HCT116 (cell line): ENCODE data around the gene TMEM125. TPM values are rescaled to one million over a fixed set of nuclear protein-coding genes. Genes with fewer than 3 reads are reported as not detected.

Experiments used
- ATAC-seq: fragments of 200-7000 bp; cut with Tn5 transposase; 2 replicates; pipeline ENCODE4 v1.9.1; 2020; ENCODE audit warnings: mild to moderate bottlenecking, moderate library complexity
- BruUV-seq: library from RNA; stranded (reverse); fragments of 400-500 nt; replicated peaks from 2 replicates; lab custom pipeline; 2021; lab: Mats Ljungman, UMichigan
- CTCF ChIA-PET: fragments of 300-600 bp; sonication (Branson Sonifier 250); formaldehyde crosslinking; loops from one replicate; lab custom pipeline; 2021; ENCODE audit warnings: antibody characterized with exemption; lab: Charles Lee
- POLR2A ChIA-PET: fragments of 300-600, 350-600 bp; sonication (Branson Sonifier 250); formaldehyde crosslinking; loops from one replicate; lab custom pipeline; 2021; ENCODE audit warnings: antibody characterized with exemption; lab: Charles Lee
- RAD21 ChIA-PET, 2 experiments: fragments of 300-600 bp; sonication (Branson Sonifier 250); formaldehyde crosslinking; loops; one replicate each; lab custom pipeline; 2023; ENCODE audit warnings: low total read pairs in 2 of 2; ENCODE audit not compliant: uncharacterized antibody in 2 of 2, unreplicated experiment in 2 of 2, low non-redundant PET in 1 of 2; lab: Charles Lee
- DNase-seq: peaks from one replicate; pipeline ENCODE4 v3.0.0-alpha.2; 2010; ENCODE audit warnings: low read depth, low spot score
- H2AFZ ChIP-seq: fragments of 200-600 bp; shearing (Covaris generic), sonication (generic); 2 replicates; pipeline ENCODE4 v1.6.1; 2017; ENCODE audit warnings: low read depth, mixed run types, mixed read lengths, antibody characterized with exemption, low read length; ENCODE audit not compliant: poor library complexity, severe bottlenecking
- H3K27ac ChIP-seq: 2 replicates; pipeline ENCODE4 v1.5.1; 2012; ENCODE audit warnings: low read depth, low read length
- H3K27me3 ChIP-seq: fragments of 200-600 bp; sonication (generic); 2 replicates; pipeline ENCODE4 v1.6.1; 2016; ENCODE audit warnings: mixed run types, low read length, mixed read lengths; ENCODE audit not compliant: insufficient read depth
- H3K36me3 ChIP-seq, 2 experiments: fragments of 200-500 bp in 1 of 2; fragments of 200-600 bp in 1 of 2; sonication (Bioruptor generic) in 1 of 2; sonication (generic) in 1 of 2; 2 replicates each; pipeline versions ENCODE4 v1.5.1 to v1.6.1; 2014 to 2016; ENCODE audit warnings: low read length in 2 of 2, inconsistent platforms in 1 of 2, mixed read lengths in 1 of 2, mixed run types in 1 of 2; ENCODE audit not compliant: insufficient read depth in 2 of 2, control insufficient read depth in 1 of 2
- H3K4me1 ChIP-seq, 2 experiments: fragments of 200-600 bp in 1 of 2; sonication (generic) in 1 of 2; 2 replicates each; pipeline versions ENCODE4 v1.5.1 to v1.6.1; 2012 to 2017; ENCODE audit warnings: low read length in 2 of 2, inconsistent platforms in 1 of 2, mild to moderate bottlenecking in 1 of 2, mixed read lengths in 1 of 2, mixed run types in 1 of 2, moderate library complexity in 1 of 2; ENCODE audit not compliant: insufficient read depth in 2 of 2, control insufficient read depth in 1 of 2
- H3K4me2 ChIP-seq: fragments of 200-600 bp; sonication (generic); 2 replicates; pipeline ENCODE4 v1.6.1; 2017; ENCODE audit warnings: mixed run types, low read length, mixed read lengths
- H3K4me3 ChIP-seq, 2 experiments: fragments of 200-600 bp in 1 of 2; sonication (generic) in 1 of 2; replicated peaks in 1 of 2; 2 replicates each; pipeline ENCODE4 v1.5.1; 2011 to 2016; ENCODE audit warnings: low read length in 2 of 2, control low read depth in 1 of 2, low read depth in 1 of 2, mild to moderate bottlenecking in 1 of 2, mixed read lengths in 1 of 2, mixed run types in 1 of 2
- H3K79me2 ChIP-seq: fragments of 200-600 bp; sonication (generic); 2 replicates; pipeline ENCODE4 v1.6.1; 2017; ENCODE audit warnings: mild to moderate bottlenecking, mixed run types, low read length, moderate library complexity, mixed read lengths; ENCODE audit not compliant: insufficient read depth
- H3K9ac ChIP-seq: fragments of 200-600 bp; sonication (generic); 2 replicates; pipeline ENCODE4 v1.6.1; 2016; ENCODE audit warnings: low read length, mixed read lengths
- H3K9me2 ChIP-seq: fragments of 200-600 bp; sonication (generic), shearing (Covaris generic); 2 replicates; pipeline ENCODE4 v1.6.1; 2017; ENCODE audit warnings: mixed run types, mild to moderate bottlenecking, moderate library complexity; ENCODE audit not compliant: insufficient read depth
- H3K9me3 ChIP-seq, 2 experiments: fragments of 200-500 bp in 1 of 2; fragments of 200-600 bp in 1 of 2; sonication (Bioruptor generic) in 1 of 2; sonication (generic) in 1 of 2; 2 replicates each; pipeline ENCODE4 v1.6.1; 2014 to 2017; ENCODE audit warnings: low read length in 2 of 2, mixed read lengths in 2 of 2, inconsistent platforms in 1 of 2, low read depth in 1 of 2, mild to moderate bottlenecking in 1 of 2, mixed run types in 1 of 2, moderate library complexity in 1 of 2; ENCODE audit not compliant: control insufficient read depth in 1 of 2, insufficient read depth in 1 of 2
- H4K20me1 ChIP-seq: fragments of 200-600 bp; sonication (generic), shearing (Covaris generic); 2 replicates; pipeline ENCODE4 v1.6.1; 2017; ENCODE audit warnings: mixed run types, mild to moderate bottlenecking, moderate library complexity; ENCODE audit not compliant: insufficient read depth
- CTCF ChIP-seq, 3 experiments: fragments of 200-600 bp in 1 of 3; sonication (generic) in 1 of 3; IDR thresholded peaks in 2 of 3; conservative IDR thresholded peaks in 1 of 3; 2 replicates each; pipeline ENCODE4 v1.5.1; 2012 to 2017; ENCODE audit warnings: low read depth in 2 of 3, low read length in 2 of 3, antibody characterized with exemption in 1 of 3, borderline replicate concordance in 1 of 3, control low read depth in 1 of 3, mild to moderate bottlenecking in 1 of 3, mixed read lengths in 1 of 3, mixed run types in 1 of 3, moderate library complexity in 1 of 3; ENCODE audit not compliant: insufficient read depth in 1 of 3
- EZH2 ChIP-seq: fragments of 200-600 bp; sonication (generic); IDR thresholded peaks from 2 replicates; pipeline ENCODE4 v1.6.1; 2017; ENCODE audit warnings: antibody characterized with exemption, mixed run types
- EZH2phosphoT487 ChIP-seq: fragments of 200-600 bp; IDR thresholded peaks from 2 replicates; pipeline ENCODE4 v1.6.1; 2018; ENCODE audit warnings: antibody characterized with exemption, borderline replicate concordance
- MAX ChIP-seq: IDR thresholded peaks from 2 replicates; pipeline ENCODE4 v1.6.1; 2012
- POLR2AphosphoS5 ChIP-seq: IDR thresholded peaks from 2 replicates; pipeline ENCODE4 v1.6.1; 2011; ENCODE audit warnings: mild to moderate bottlenecking, low read depth, low read length, moderate library complexity
- REST ChIP-seq: IDR thresholded peaks from 2 replicates; pipeline ENCODE4 v1.6.1; 2012; ENCODE audit warnings: low read depth
- SP1 ChIP-seq: IDR thresholded peaks from 2 replicates; pipeline ENCODE4 v1.6.1; 2012; ENCODE audit warnings: low read depth
- SRF ChIP-seq: IDR thresholded peaks from 2 replicates; pipeline ENCODE4 v1.6.1; 2012; ENCODE audit warnings: low read depth
- intact Hi-C: fragments of 100-400 bp; cut with micrococcal nuclease; formaldehyde crosslinking; loops from 2 replicates; pipeline ENCODE4 v1.10.0; 2022
- total RNA-seq: library from RNA; stranded (reverse); gene quantifications from one replicate; pipeline ENCODE4 v1.2.1, GENCODE V29; 2021; ENCODE audit not compliant: unreplicated experiment

The TMEM125 gene
- total RNA-seq, 1 experiment from 2014 or later: 13.9 TPM

- BruUV-seq: no TSS peak
- no peak for TF ChIP-seq EZH2
- TF ChIP-seq EZH2phosphoT487: no peak
- no peak for TF ChIP-seq CTCF (IDR thresholded peaks at IDR 0.05 in 2 of 3, conservative IDR thresholded peaks at IDR 0.05 in 1 of 3; ENCODE audit: borderline replicate concordance in 1 of 3, insufficient read depth in 1 of 3, low read depth in 2 of 3, low read length in 2 of 3)
- TF ChIP-seq POLR2AphosphoS5: peak; percentile 84
- peak; percentile 61; the same call in 1 of the 2 replicates for TF ChIP-seq MAX
- no peak; the same call in 1 of the 2 replicates for TF ChIP-seq SP1
- no peak for TF ChIP-seq REST
- no peak for TF ChIP-seq SRF
- no peaks in the 10 kb centered on the region for H3K36me3 ChIP-seq
- H3K4me3 ChIP-seq: peak overlapping the region; percentile 54 to 61
- ATAC-seq (peak; percentile 94), DNase-seq (peak; percentile 65)
- H3K4me2 ChIP-seq: peak overlapping the region; percentile 85
- ChIA-PET CTCF (interaction anchor here (1.0 kb wide), 1 partner anchor 15 kb away, joined by 5 read pairs; the partner anchor contains the start of gene C1orf210), POLR2A (no interaction called here), RAD21 (interaction anchor here in 1 of 2 experiments (0.5 kb wide), 1 partner anchor 141 kb away, joined by 3 read pairs; no protein-coding TSS in a partner anchor)
- H3K79me2 ChIP-seq: no peaks in the 10 kb centered on the region
- no peaks in the 10 kb centered on the region for H4K20me1 ChIP-seq
- H3K9ac ChIP-seq: peak overlapping the region; percentile 52
- peaks cover 15 to 32% of the 10 kb centered on the region in 2 experiments for H3K4me1 ChIP-seq
- no peak overlapping the region for H2AFZ ChIP-seq
- peaks cover 0 to 2% of the 10 kb centered on the region in 2 experiments; a peak in 1 of 4 replicates for H3K9me3 ChIP-seq
- H3K27ac ChIP-seq: peak overlapping the region; percentile 44
- no peaks in the 10 kb centered on the region for H3K9me2 ChIP-seq
- H3K27me3 ChIP-seq: no peaks in the 10 kb centered on the region
- intact Hi-C loops: no loop called here
These were observed 775 bp downstream of the TMEM125 start for GRCh38 chr1:43270421-43271095.
